ENCODE results near the gene PPARA.
"Not testable (repeated sequence)": the region's sequence is repeated elsewhere in the genome, so short reads cannot be mapped to it uniquely, and the experiment has no call there.

The PPARA gene

GRCh38 chr22:46178755-46179505 lies 28.6 kb downstream of the PPARA start:
- no peak for DNase-seq

GRCh38 chr22:46179748-46180147 lies 29.4 kb downstream of the PPARA start:
- no peak for DNase-seq

GRCh38 chr22:46180370-46181137 lies 30.2 kb downstream of the PPARA start:
- DNase-seq = no peak

- DNase-seq = no peak
These were observed 33.4 kb downstream of the PPARA start for GRCh38 chr22:46183733-46184132.

GRCh38 chr22:46185283-46185682 lies 35.0 kb downstream of the PPARA start:
- DNase-seq = no peak

GRCh38 chr22:46187862-46188261 lies 37.5 kb downstream of the PPARA start:
- no peak for DNase-seq

GRCh38 chr22:46192210-46192993 lies 42.1 kb downstream of the PPARA start:
- DNase-seq = no peak

GRCh38 chr22:46193898-46194310 lies 43.6 kb downstream of the PPARA start:
- DNase-seq = no peak

GRCh38 chr22:46195487-46196165 lies 45.3 kb downstream of the PPARA start:
- DNase-seq = no peak

GRCh38 chr22:46196278-46196677 lies 46.0 kb downstream of the PPARA start:
- DNase-seq = no peak

- no peak for DNase-seq
These were observed 47.9 kb downstream of the PPARA start for GRCh38 chr22:46198274-46198673.

GRCh38 chr22:46198806-46199205 lies 48.5 kb downstream of the PPARA start:
- not testable (repeated sequence) for DNase-seq

GRCh38 chr22:46201059-46201757 lies 50.9 kb downstream of the PPARA start:
- DNase-seq = no peak

- no peak for DNase-seq
These were observed 52.7 kb downstream of the PPARA start for GRCh38 chr22:46202897-46203600.

GRCh38 chr22:46203601-46203980 lies 53.3 kb downstream of the PPARA start:
- DNase-seq = no peak

GRCh38 chr22:46209262-46209661 lies 58.9 kb downstream of the PPARA start:
- no peak for DNase-seq

- DNase-seq = no peak
These were observed 61.9 kb downstream of the PPARA start for GRCh38 chr22:46212195-46212594.

- DNase-seq = no peak
These were observed 62.7 kb downstream of the PPARA start for GRCh38 chr22:46213052-46213451.

GRCh38 chr22:46214149-46214548 lies 63.8 kb downstream of the PPARA start:
- DNase-seq = no peak

- DNase-seq = no peak
These were observed 64.3 kb downstream of the PPARA start for GRCh38 chr22:46214616-46215015.

GRCh38 chr22:46219636-46220035 lies 69.3 kb downstream of the PPARA start:
- DNase-seq = peak; percentile 27

- no peak for DNase-seq
These were observed 70.6 kb downstream of the PPARA start for GRCh38 chr22:46220921-46221320.
